ENCODE data around the gene CD300C.

GRCh38 chr17:74568106-74568873, 22.4 kb upstream of the CD300C start:
- TF ChIP-seq CTCF (IDR thresholded peaks at IDR 0.05) (no peak), POLR2A (IDR thresholded peaks at IDR 0.05) (no peak)

All from body of pancreas (tissue), 4 donors.